HepG2 (cell line): Measurements from ENCODE around the gene PRKCE. TPM values are rescaled to one million over a fixed set of nuclear protein-coding genes. Genes with fewer than 3 reads are reported as not detected.

Experiments
- ATAC-seq: fragments of 200-7000 bp; cut with Tn5 transposase; 3 replicates; pipeline ENCODE4 v1.9.1; 2020; ENCODE audit warnings: mild to moderate bottlenecking, moderate library complexity
- BruUV-seq: library from RNA; stranded (reverse); fragments of 400-500 nt; replicated peaks from 2 replicates; lab custom pipeline; 2021; lab: Mats Ljungman, UMichigan
- CTCF ChIA-PET: fragments of 300-600 bp; formaldehyde crosslinking; extraction: SDS; loops from one replicate; lab custom pipeline; 2021; ENCODE audit warnings: low total read pairs, inconsistent platforms, low intra/inter-chr PET ratio; lab: Yijun Ruan, JAX
- POLR2A ChIA-PET: fragments of 350-600 bp; sonication (Branson Sonifier 250); formaldehyde crosslinking; loops from one replicate; lab custom pipeline; 2020; ENCODE audit warnings: antibody characterized with exemption, inconsistent platforms; lab: Yijun Ruan, JAX
- DNase-seq: peaks from one replicate; pipeline ENCODE4 v3.0.0-alpha.2; 2015; ENCODE audit warnings: low spot score
- FAIRE-seq: peaks from 3 replicates; lab custom pipeline; 2011; peaks lifted over from hg19 to GRCh38; lab: Jason Lieb, UNC
- H2AFZ ChIP-seq: one replicate; pipeline ENCODE4 v1.6.1; 2011; ENCODE audit warnings: low read length, inconsistent platforms
- H3K27ac ChIP-seq: fragments of 300-600 bp; 3 replicates; pipeline ENCODE4 v1.8.0; 2011; ENCODE audit warnings: mixed run types, mild to moderate bottlenecking, mixed read lengths, low read length, inconsistent platforms; ENCODE audit not compliant: insufficient read depth; ENCODE audit errors: extremely low read length
- H3K27me3 ChIP-seq, 2 experiments: fragments of 200-600 bp in 1 of 2; 2 replicates in 1 of 2; 3 replicates in 1 of 2; pipeline versions ENCODE4 v1.6.0 to v1.8.0; 2011; ENCODE audit warnings: low read length in 2 of 2, mild to moderate bottlenecking in 2 of 2, moderate library complexity in 2 of 2, inconsistent platforms in 1 of 2; ENCODE audit not compliant: insufficient read depth in 2 of 2, control insufficient read depth in 1 of 2
- H3K36me3 ChIP-seq, 2 experiments: fragments of 200-600 bp in 1 of 2; replicated peaks in 1 of 2; 2 replicates in 1 of 2; 3 replicates in 1 of 2; pipeline versions ENCODE4 v1.5.1 to v1.8.0; 2011; ENCODE audit warnings: low read length in 2 of 2, inconsistent platforms in 1 of 2; ENCODE audit not compliant: insufficient read depth in 2 of 2, control insufficient read depth in 1 of 2
- H3K4me1 ChIP-seq: 2 replicates; pipeline ENCODE4 v1.5.1; 2012; ENCODE audit warnings: low read length, inconsistent platforms; ENCODE audit not compliant: insufficient read depth
- H3K4me2 ChIP-seq: 2 replicates; pipeline ENCODE4 v1.6.0; 2011; ENCODE audit warnings: low read depth, low read length, inconsistent platforms
- H3K4me3 ChIP-seq, 3 experiments: fragments of 200-600 bp in 1 of 3; sonication (generic), shearing (Covaris generic) in 1 of 3; replicated peaks in 1 of 3; 2 replicates each; pipeline ENCODE4 v1.5.1; 2011 to 2016; ENCODE audit warnings: low read length in 3 of 3, inconsistent platforms in 2 of 3, low read depth in 2 of 3, mild to moderate bottlenecking in 2 of 3, control low read depth in 1 of 3, mixed read lengths in 1 of 3; ENCODE audit not compliant: insufficient read depth in 1 of 3
- H3K79me2 ChIP-seq: one replicate; pipeline ENCODE4 v1.6.1; 2011; ENCODE audit warnings: low read length, inconsistent platforms; ENCODE audit not compliant: insufficient read depth
- H3K9ac ChIP-seq: 2 replicates; pipeline ENCODE4 v1.6.0; 2011; ENCODE audit warnings: mild to moderate bottlenecking, low read depth, low read length, inconsistent platforms; ENCODE audit not compliant: insufficient read depth
- H3K9me3 ChIP-seq: 2 replicates; pipeline ENCODE4 v1.5.1; 2012; ENCODE audit warnings: mild to moderate bottlenecking, low read length
- H4K20me1 ChIP-seq: 2 replicates; pipeline ENCODE4 v1.6.0; 2011; ENCODE audit warnings: inconsistent platforms, mild to moderate bottlenecking, low read length, moderate library complexity; ENCODE audit not compliant: insufficient read depth
- AHDC1 ChIP-seq: sonication (generic); formaldehyde crosslinking; IDR thresholded peaks from 2 replicates; pipeline ENCODE4 v1.5.1; 2020; ENCODE audit warnings: mild to moderate bottlenecking, missing genetic modification reagents, borderline replicate concordance
- CBX2 ChIP-seq, 2 experiments: fragments of 200-600 bp in 1 of 2; sonication (generic); formaldehyde crosslinking in 1 of 2; IDR thresholded peaks; 2 replicates each; pipeline versions ENCODE4 v1.7.0 to v1.8.1; 2018 to 2022; ENCODE audit warnings: low read depth in 2 of 2, low read length in 1 of 2, mild to moderate bottlenecking in 1 of 2, missing genetic modification reagents in 1 of 2
- GTF2F1 ChIP-seq: fragments of 150-350 bp; IDR thresholded peaks from 2 replicates; pipeline ENCODE4 v1.6.1; 2014; ENCODE audit warnings: low read length
- LCORL ChIP-seq, 2 experiments: fragments of 450-650 bp in 1 of 2; sonication (generic) in 1 of 2; formaldehyde crosslinking in 1 of 2; IDR thresholded peaks; 2 replicates each; pipeline versions ENCODE4 v1.5.0 to v1.6.1; 2017 to 2020; ENCODE audit warnings: antibody characterized with exemption in 1 of 2, missing genetic modification reagents in 1 of 2
- SNAPC2 ChIP-seq: sonication (generic); formaldehyde crosslinking; IDR thresholded peaks from 2 replicates; pipeline ENCODE4 v1.8.1; 2022; ENCODE audit warnings: mild to moderate bottlenecking, missing genetic modification reagents
- SOX6 ChIP-seq, 2 experiments: fragments of 450-650 bp in 1 of 2; sonication (generic) in 1 of 2; formaldehyde crosslinking in 1 of 2; IDR thresholded peaks; 2 replicates each; pipeline versions ENCODE4 v1.4.0 to v1.6.1; 2017 to 2020; ENCODE audit warnings: antibody characterized with exemption in 1 of 2, mild to moderate bottlenecking in 1 of 2, missing genetic modification reagents in 1 of 2
- SRY ChIP-seq: sonication (generic); formaldehyde crosslinking; IDR thresholded peaks from 2 replicates; pipeline ENCODE4 v1.8.0; 2022; ENCODE audit warnings: mild to moderate bottlenecking, missing genetic modification reagents
- ZBTB26 ChIP-seq: IDR thresholded peaks from 2 replicates; pipeline ENCODE4 v1.6.1; 2016; ENCODE audit warnings: missing compliant biosample characterization, missing genetic modification reagents, borderline replicate concordance
- ZNF263 ChIP-seq: sonication (generic); formaldehyde crosslinking; IDR thresholded peaks from 2 replicates; pipeline ENCODE4 v1.4.0; 2020; ENCODE audit warnings: missing genetic modification reagents
- ZNF30 ChIP-seq: sonication (generic); formaldehyde crosslinking; IDR thresholded peaks from 2 replicates; pipeline ENCODE4 v1.5.0; 2020; ENCODE audit warnings: mild to moderate bottlenecking, missing genetic modification reagents
- ZNF574 ChIP-seq: sonication (generic); formaldehyde crosslinking; IDR thresholded peaks from 2 replicates; pipeline ENCODE4 v1.4.0; 2020; ENCODE audit warnings: missing genetic modification reagents
- ZNF639 ChIP-seq: conservative IDR thresholded peaks from 2 replicates; pipeline ENCODE4 v1.6.1; 2018; ENCODE audit warnings: missing genetic modification reagents
- ZNF678 ChIP-seq: sonication (generic); formaldehyde crosslinking; IDR thresholded peaks from 2 replicates; pipeline ENCODE4 v1.4.0; 2020; ENCODE audit warnings: mild to moderate bottlenecking, missing genetic modification reagents
- ZNF891 ChIP-seq: sonication (generic); formaldehyde crosslinking; IDR thresholded peaks from 2 replicates; pipeline ENCODE4 v1.5.0; 2020; ENCODE audit warnings: mild to moderate bottlenecking, missing genetic modification reagents
- WGBS: methylation state at CpG from one replicate; pipeline ENCODE4 v1.1.6; 2017; ENCODE audit warnings: low lambda C conversion rate; 5-methylcytosine and 5-hydroxymethylcytosine counted together
- in situ Hi-C: cut with HindIII; loops from 2 replicates; pipeline ENCODE4 v1.10.0; 2017; ENCODE audit warnings: low pct_unique_long_range_greater_than_20kb; ENCODE audit not compliant: extremely low pct_ligation_motif_present
- intact Hi-C: fragments of 100-400 bp; cut with micrococcal nuclease; formaldehyde crosslinking; loops from one replicate; pipeline ENCODE4 v1.10.0; 2022; ENCODE audit not compliant: unreplicated experiment
- polyA plus RNA-seq, 8 experiments: library from polyadenylated mRNA; depleted of rRNA in 3 of 8; stranded (reverse) in 7 of 8; unstranded in 1 of 8; fragments of >200 nt; fragmentation: Illumina TruSeq in 4 of 8; extraction: Trizol in 4 of 8; gene quantifications; 2 replicates each; pipeline versions ENCODE4 v1.2.1 to v1.2.3, GENCODE V29; 2011 to 2016; ENCODE audit warnings: low read depth in 4 of 8, missing spikeins in 1 of 8, mixed read lengths in 1 of 8; ENCODE audit not compliant: insufficient read depth in 1 of 8
- total RNA-seq, 5 experiments: library from RNA; depleted of rRNA; stranded (reverse); fragments of >200 nt; fragmentation: Illumina TruSeq; extraction: Trizol; gene quantifications; 2 replicates each; pipeline ENCODE4 v1.2.3, GENCODE V29; 2016; ENCODE audit warnings: low read depth in 1 of 5

PRKCE gene
- total and polyA plus RNA-seq, 2 of the 13 experiments (the other 11 are each of a cell fraction or from before 2014, with no cell fraction given) = 1.0 to 3.9 TPM

GRCh38 chr2:45851111-45851510, 199.6 kb downstream of the PRKCE start:
- no peaks in the 10 kb centered on the region for H3K36me3 ChIP-seq
- H3K4me3 ChIP-seq = no peak overlapping the region
- no peak overlapping the region for H3K9ac ChIP-seq
- H3K4me2 ChIP-seq = no peak overlapping the region
- no peaks in the 10 kb centered on the region for H3K27me3 ChIP-seq
- no peak overlapping the region for H3K27ac ChIP-seq
- H3K9me3 ChIP-seq = no peaks in the 10 kb centered on the region
- DNase-seq (no peak), ATAC-seq (no peak), FAIRE-seq (no peak)
- no peaks in the 10 kb centered on the region for H4K20me1 ChIP-seq
- BruUV-seq = no TSS peak
- POLR2A ChIA-PET = no interaction called here
- CTCF ChIA-PET = no interaction called here
- 57% methylated on average over 2 of the region's 2 CpGs for WGBS
- no peak overlapping the region for H2AFZ ChIP-seq
- no peaks in the 10 kb centered on the region for H3K4me1 ChIP-seq
- H3K79me2 ChIP-seq = no peaks in the 10 kb centered on the region
- intact Hi-C loops = no loop called here
- in situ Hi-C loops = no loop called here
- TF ChIP-seq GTF2F1 (no peak), SOX6 (IDR thresholded peaks at IDR 0.05) (no peak), SOX6 (CRISPR knock-in tag; IDR thresholded peaks at IDR 0.05) (no peak), ZNF263 (CRISPR knock-in tag) (no peak), ZNF678 (no peak), ZNF574 (CRISPR knock-in tag) (no peak), SRY (no peak), AHDC1 (CRISPR knock-in tag) (no peak), ZNF891 (no peak), CBX2 (IDR thresholded peaks at IDR 0.05; ENCODE audit: low read depth, low read length) (no peak), CBX2 (CRISPR knock-in tag; IDR thresholded peaks at IDR 0.05; ENCODE audit: low read depth) (no peak), LCORL (IDR thresholded peaks at IDR 0.05) (no peak), LCORL (CRISPR knock-in tag; IDR thresholded peaks at IDR 0.05) (no peak), ZNF30 (no peak), ZBTB26 (CRISPR knock-in tag) (no peak), SNAPC2 (no peak), ZNF639 (CRISPR knock-in tag) (no peak)
